Panc1 (cell line): Measurements from ENCODE around the gene HAPLN1. TPM values are rescaled to one million over a fixed set of nuclear protein-coding genes. Genes with fewer than 3 reads are reported as not detected.

Experiments used
- ATAC-seq: fragments of 200-7000 bp; cut with Tn5 transposase; 2 replicates; pipeline ENCODE4 v1.9.1; 2020; ENCODE audit warnings: mild to moderate bottlenecking, moderate library complexity
- BruUV-seq: library from RNA; stranded (reverse); fragments of 400-500 nt; replicated peaks from 2 replicates; lab custom pipeline; 2021; lab: Mats Ljungman, UMichigan
- CTCF ChIA-PET: fragments of 300-600 bp; sonication (Branson Sonifier 250); formaldehyde crosslinking; loops from one replicate; lab custom pipeline; 2022; ENCODE audit warnings: antibody characterized with exemption; lab: Charles Lee
- POLR2A ChIA-PET: fragments of 300-600 bp; sonication (Branson Sonifier 250); formaldehyde crosslinking; loops from one replicate; lab custom pipeline; 2022; ENCODE audit warnings: antibody characterized with exemption; lab: Charles Lee
- DNase-seq: peaks from one replicate; pipeline ENCODE4 v3.0.0-alpha.2; 2010; ENCODE audit warnings: low read depth, low spot score
- H3K27ac ChIP-seq: 2 replicates; pipeline ENCODE4 v1.5.1; 2011; ENCODE audit warnings: mild to moderate bottlenecking, low read length, inconsistent platforms
- H3K27me3 ChIP-seq: fragments of 200-500 bp; sonication (Bioruptor generic); 2 replicates; pipeline ENCODE4 v1.6.0; 2014; ENCODE audit warnings: low read length, inconsistent platforms; ENCODE audit not compliant: control insufficient read depth, insufficient read depth
- H3K36me3 ChIP-seq: fragments of 200-500 bp; sonication (Bioruptor generic); 2 replicates; pipeline ENCODE4 v1.5.1; 2014; ENCODE audit warnings: inconsistent platforms, mild to moderate bottlenecking, low read length, moderate library complexity; ENCODE audit not compliant: control insufficient read depth, insufficient read depth
- H3K4me1 ChIP-seq: 2 replicates; pipeline ENCODE4 v1.5.1; 2011; ENCODE audit warnings: inconsistent platforms, mild to moderate bottlenecking, low read length, moderate library complexity; ENCODE audit not compliant: control insufficient read depth, insufficient read depth
- H3K4me3 ChIP-seq, 2 experiments: 2 replicates each; pipeline ENCODE4 v1.5.1; 2011 to 2012; ENCODE audit warnings: low read depth in 2 of 2, low read length in 2 of 2, mild to moderate bottlenecking in 2 of 2, inconsistent platforms in 1 of 2, moderate library complexity in 1 of 2
- H3K9me3 ChIP-seq: fragments of 200-500 bp; sonication (Bioruptor generic); 2 replicates; pipeline ENCODE4 v1.5.1; 2014; ENCODE audit warnings: low read depth, mild to moderate bottlenecking, inconsistent platforms, low read length, moderate library complexity; ENCODE audit not compliant: control insufficient read depth, insufficient read depth
- POLR2AphosphoS5 ChIP-seq: IDR thresholded peaks from 2 replicates; pipeline ENCODE4 v1.6.1; 2012; ENCODE audit warnings: mild to moderate bottlenecking, low read depth, low read length, moderate library complexity
- SIN3A ChIP-seq: IDR thresholded peaks from 2 replicates; pipeline ENCODE4 v1.6.1; 2012; ENCODE audit warnings: low read depth, mild to moderate bottlenecking, low read length, moderate library complexity, borderline replicate concordance; ENCODE audit not compliant: insufficient read depth
- TCF7L2 ChIP-seq: IDR thresholded peaks from 2 replicates; pipeline ENCODE4 v1.6.1; 2011; ENCODE audit warnings: mild to moderate bottlenecking, low read depth, low read length, inconsistent platforms
- in situ Hi-C: cut with HindIII; loops from 2 replicates; pipeline ENCODE4 v1.10.0; 2016; ENCODE audit warnings: low sequenced_read_pairs, low pct_unique_long_range_greater_than_20kb
- intact Hi-C: fragments of 100-400 bp; cut with micrococcal nuclease; formaldehyde crosslinking; loops from one replicate; pipeline ENCODE4 v1.10.0; 2022; ENCODE audit not compliant: unreplicated experiment
- total RNA-seq: library from RNA; stranded (reverse); gene quantifications from one replicate; pipeline ENCODE4 v1.2.1, GENCODE V29; 2021; ENCODE audit not compliant: unreplicated experiment
- TF ChIP-seq, protein P1 (sequence below): fragments of 450-650 bp; IDR thresholded peaks from 2 replicates; pipeline ENCODE4 v1.5.1; 2017; ENCODE audit warnings: mild to moderate bottlenecking
- TF ChIP-seq, protein P2 (sequence below), 2 experiments: IDR thresholded peaks; 2 replicates each; pipeline ENCODE4 v1.6.1; 2011 to 2012; ENCODE audit warnings: low read depth in 2 of 2, control low read depth in 1 of 2, low read length in 1 of 2, mild to moderate bottlenecking in 1 of 2, moderate library complexity in 1 of 2; ENCODE audit not compliant: insufficient read depth in 1 of 2

Gene HAPLN1
- total RNA-seq, 1 experiment from 2014 or later, result 0.13 TPM

DNA sequence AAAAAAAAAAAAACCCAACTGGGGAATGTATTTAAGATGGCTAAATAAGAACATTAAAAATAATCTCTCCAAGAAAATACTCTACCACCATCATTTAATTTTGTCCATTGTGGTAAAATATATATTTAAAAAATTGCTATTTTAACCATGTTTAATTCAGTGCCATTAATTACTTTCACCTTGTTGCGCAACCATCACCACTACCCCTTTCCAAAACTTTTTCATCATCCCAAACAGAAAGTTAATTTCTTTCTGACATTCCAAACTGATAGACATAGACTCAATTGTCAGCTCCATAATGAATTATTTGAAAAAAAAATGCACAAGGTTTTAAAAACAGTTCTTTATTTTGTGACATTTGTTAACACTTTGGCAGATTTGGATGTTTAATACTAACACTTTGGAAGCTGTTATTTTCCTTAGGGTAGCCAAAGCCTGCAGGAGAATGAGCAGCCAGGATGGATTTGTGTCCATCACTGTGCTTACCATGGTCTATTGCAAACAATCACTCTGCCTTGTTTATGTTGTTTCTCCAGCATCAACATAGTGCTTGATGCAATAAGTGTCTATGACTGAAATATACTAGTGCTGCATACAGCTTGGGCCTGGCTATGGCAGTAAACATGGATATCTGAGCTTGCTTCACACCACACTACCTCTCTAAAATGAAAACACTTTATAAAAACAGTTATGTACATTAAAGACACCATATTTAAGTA is 62.7 kb downstream of the HAPLN1 start:
- Histone ChIP-seq H3K27me3 (no peaks in the 10 kb centered on the region), H3K27ac (no peak overlapping the region), H3K36me3 (no peaks in the 10 kb centered on the region), H3K9me3 (no peaks in the 10 kb centered on the region), H3K4me1 (no peaks in the 10 kb centered on the region), H3K4me3 (no peak overlapping the region)
- no TSS peak for BruUV-seq
- TF ChIP-seq TCF7L2 (no peak), POLR2AphosphoS5 (no peak), SIN3A (no peak)
- TF ChIP-seq, protein P1, sequence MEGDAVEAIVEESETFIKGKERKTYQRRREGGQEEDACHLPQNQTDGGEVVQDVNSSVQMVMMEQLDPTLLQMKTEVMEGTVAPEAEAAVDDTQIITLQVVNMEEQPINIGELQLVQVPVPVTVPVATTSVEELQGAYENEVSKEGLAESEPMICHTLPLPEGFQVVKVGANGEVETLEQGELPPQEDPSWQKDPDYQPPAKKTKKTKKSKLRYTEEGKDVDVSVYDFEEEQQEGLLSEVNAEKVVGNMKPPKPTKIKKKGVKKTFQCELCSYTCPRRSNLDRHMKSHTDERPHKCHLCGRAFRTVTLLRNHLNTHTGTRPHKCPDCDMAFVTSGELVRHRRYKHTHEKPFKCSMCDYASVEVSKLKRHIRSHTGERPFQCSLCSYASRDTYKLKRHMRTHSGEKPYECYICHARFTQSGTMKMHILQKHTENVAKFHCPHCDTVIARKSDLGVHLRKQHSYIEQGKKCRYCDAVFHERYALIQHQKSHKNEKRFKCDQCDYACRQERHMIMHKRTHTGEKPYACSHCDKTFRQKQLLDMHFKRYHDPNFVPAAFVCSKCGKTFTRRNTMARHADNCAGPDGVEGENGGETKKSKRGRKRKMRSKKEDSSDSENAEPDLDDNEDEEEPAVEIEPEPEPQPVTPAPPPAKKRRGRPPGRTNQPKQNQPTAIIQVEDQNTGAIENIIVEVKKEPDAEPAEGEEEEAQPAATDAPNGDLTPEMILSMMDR, result no peak
- TF ChIP-seq, protein P2, sequence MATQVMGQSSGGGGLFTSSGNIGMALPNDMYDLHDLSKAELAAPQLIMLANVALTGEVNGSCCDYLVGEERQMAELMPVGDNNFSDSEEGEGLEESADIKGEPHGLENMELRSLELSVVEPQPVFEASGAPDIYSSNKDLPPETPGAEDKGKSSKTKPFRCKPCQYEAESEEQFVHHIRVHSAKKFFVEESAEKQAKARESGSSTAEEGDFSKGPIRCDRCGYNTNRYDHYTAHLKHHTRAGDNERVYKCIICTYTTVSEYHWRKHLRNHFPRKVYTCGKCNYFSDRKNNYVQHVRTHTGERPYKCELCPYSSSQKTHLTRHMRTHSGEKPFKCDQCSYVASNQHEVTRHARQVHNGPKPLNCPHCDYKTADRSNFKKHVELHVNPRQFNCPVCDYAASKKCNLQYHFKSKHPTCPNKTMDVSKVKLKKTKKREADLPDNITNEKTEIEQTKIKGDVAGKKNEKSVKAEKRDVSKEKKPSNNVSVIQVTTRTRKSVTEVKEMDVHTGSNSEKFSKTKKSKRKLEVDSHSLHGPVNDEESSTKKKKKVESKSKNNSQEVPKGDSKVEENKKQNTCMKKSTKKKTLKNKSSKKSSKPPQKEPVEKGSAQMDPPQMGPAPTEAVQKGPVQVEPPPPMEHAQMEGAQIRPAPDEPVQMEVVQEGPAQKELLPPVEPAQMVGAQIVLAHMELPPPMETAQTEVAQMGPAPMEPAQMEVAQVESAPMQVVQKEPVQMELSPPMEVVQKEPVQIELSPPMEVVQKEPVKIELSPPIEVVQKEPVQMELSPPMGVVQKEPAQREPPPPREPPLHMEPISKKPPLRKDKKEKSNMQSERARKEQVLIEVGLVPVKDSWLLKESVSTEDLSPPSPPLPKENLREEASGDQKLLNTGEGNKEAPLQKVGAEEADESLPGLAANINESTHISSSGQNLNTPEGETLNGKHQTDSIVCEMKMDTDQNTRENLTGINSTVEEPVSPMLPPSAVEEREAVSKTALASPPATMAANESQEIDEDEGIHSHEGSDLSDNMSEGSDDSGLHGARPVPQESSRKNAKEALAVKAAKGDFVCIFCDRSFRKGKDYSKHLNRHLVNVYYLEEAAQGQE (IDR thresholded peaks at IDR 0.05; ENCODE audit: insufficient read depth in 1 of 2, low read depth in 2 of 2, low read length in 1 of 2), result no peak
- ChIA-PET CTCF (no interaction called here), POLR2A (no interaction called here)
- no peak for DNase-seq
- intact Hi-C loops, result no loop called here
- in situ Hi-C loops, result no loop called here
- ATAC-seq, result no peak

DNA sequence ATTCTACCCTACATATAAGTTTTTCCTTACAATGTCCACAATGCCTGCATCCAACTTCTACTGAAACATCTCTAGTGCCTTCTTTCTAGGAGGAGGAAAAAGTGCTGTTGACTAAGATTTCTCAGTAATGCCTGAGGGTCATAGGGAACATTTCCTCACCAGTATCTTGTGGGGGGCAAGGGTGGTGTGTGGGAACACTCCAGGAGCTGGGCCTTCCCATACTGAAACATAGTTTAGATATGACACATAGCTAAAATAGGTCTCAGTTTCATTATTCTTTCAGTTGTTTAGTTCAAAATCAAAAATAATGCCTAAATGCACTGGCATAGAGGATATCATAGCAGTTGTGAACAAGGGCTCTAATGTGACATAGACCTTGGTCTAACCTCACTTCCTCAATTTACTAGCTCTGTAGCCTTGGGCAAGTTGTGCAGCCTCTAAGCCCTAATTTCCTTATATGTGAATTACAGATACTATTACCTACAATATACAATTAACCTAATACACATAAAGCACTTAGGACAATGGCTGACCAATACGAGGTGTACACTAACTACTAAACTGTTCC is 66.1 kb downstream of the HAPLN1 start:
- no peaks in the 10 kb centered on the region for H3K27me3 ChIP-seq
- in situ Hi-C loops, result no loop called here
- CTCF ChIA-PET, result no interaction called here
- TF ChIP-seq, protein P1, result no peak
- no peak for TF ChIP-seq POLR2AphosphoS5
- no peak for TF ChIP-seq TCF7L2
- TF ChIP-seq SIN3A, result no peak
- TF ChIP-seq, protein P2 (IDR thresholded peaks at IDR 0.05; ENCODE audit: insufficient read depth in 1 of 2, low read depth in 2 of 2, low read length in 1 of 2), result no peak
- ATAC-seq (no peak), DNase-seq (no peak)
- POLR2A ChIA-PET, result no interaction called here
- no peak overlapping the region for H3K4me3 ChIP-seq
- no peaks in the 10 kb centered on the region for H3K36me3 ChIP-seq
- H3K9me3 ChIP-seq, result no peaks in the 10 kb centered on the region
- intact Hi-C loops, result no loop called here
- H3K4me1 ChIP-seq, result no peaks in the 10 kb centered on the region
- no peak overlapping the region for H3K27ac ChIP-seq
- no TSS peak for BruUV-seq
